HepG2 (cell line): ENCODE data around the gene COX7B. TPM values are rescaled to one million over a fixed set of nuclear protein-coding genes. Genes with fewer than 3 reads are reported as not detected.

Experiments used
- ATAD3A ChIP-seq: sonication (generic); formaldehyde crosslinking; IDR thresholded peaks from 2 replicates; pipeline ENCODE4 v1.4.0; 2020; ENCODE audit warnings: missing genetic modification reagents
- ATF1 ChIP-seq: IDR thresholded peaks from 2 replicates; pipeline ENCODE4 v1.6.1; 2016; ENCODE audit warnings: mild to moderate bottlenecking, control low read depth
- HDAC1 ChIP-seq: sonication (generic); formaldehyde crosslinking; IDR thresholded peaks from 2 replicates; pipeline ENCODE4 v1.5.1; 2020; ENCODE audit warnings: mild to moderate bottlenecking, missing genetic modification reagents
- HOXA3 ChIP-seq: sonication (generic); formaldehyde crosslinking; IDR thresholded peaks from 2 replicates; pipeline ENCODE4 v1.5.0; 2020; ENCODE audit warnings: missing genetic modification reagents
- KDM5B ChIP-seq: sonication (generic); formaldehyde crosslinking; IDR thresholded peaks from 2 replicates; pipeline ENCODE4 v1.4.0; 2020; ENCODE audit warnings: missing genetic modification reagents, mild to moderate bottlenecking, borderline replicate concordance
- MXI1 ChIP-seq: IDR thresholded peaks from 3 replicates; pipeline ENCODE4 v1.6.1; 2012; ENCODE audit warnings: low read depth, low read length, inconsistent platforms, borderline replicate concordance
- NFYC ChIP-seq: IDR thresholded peaks from 2 replicates; pipeline ENCODE4 v1.6.1; 2016; ENCODE audit warnings: missing genetic modification reagents, missing compliant biosample characterization
- NONO ChIP-seq, 2 experiments: fragments of 450-650 bp in 1 of 2; sonication (generic) in 1 of 2; formaldehyde crosslinking in 1 of 2; IDR thresholded peaks in 1 of 2; conservative IDR thresholded peaks in 1 of 2; 2 replicates each; pipeline versions ENCODE4 v1.6.1 to v1.8.0; 2017 to 2022; ENCODE audit warnings: mild to moderate bottlenecking in 1 of 2, missing genetic modification reagents in 1 of 2, moderate library complexity in 1 of 2
- PHF8 ChIP-seq: sonication (generic); formaldehyde crosslinking; IDR thresholded peaks from 2 replicates; pipeline ENCODE4 v1.5.0; 2020; ENCODE audit warnings: missing genetic modification reagents
- POLR2A ChIP-seq, 2 experiments: IDR thresholded peaks; 2 replicates each; pipeline ENCODE4 v1.6.1; 2011; ENCODE audit warnings: low read depth in 2 of 2, low read length in 2 of 2, mild to moderate bottlenecking in 1 of 2, moderate library complexity in 1 of 2; ENCODE audit not compliant: insufficient read depth in 1 of 2
- POLR2G ChIP-seq: fragments of 200-400 bp; formaldehyde crosslinking; IDR thresholded peaks from 2 replicates; pipeline ENCODE4 v1.6.1; 2018; ENCODE audit warnings: mild to moderate bottlenecking, low read depth, low read length, moderate library complexity
- PPARG ChIP-seq: conservative IDR thresholded peaks from 2 replicates; pipeline ENCODE4 v1.6.1; 2016; ENCODE audit warnings: missing biosample characterization, missing genetic modification reagents
- REPIN1 ChIP-seq: sonication (generic); formaldehyde crosslinking; IDR thresholded peaks from 2 replicates; pipeline ENCODE4 v1.8.0; 2022; ENCODE audit warnings: missing genetic modification reagents, low read depth, mild to moderate bottlenecking, borderline replicate concordance
- SAP130 ChIP-seq: IDR thresholded peaks from 2 replicates; pipeline ENCODE4 v1.6.1; 2016; ENCODE audit warnings: low read depth
- TGIF2 ChIP-seq: IDR thresholded peaks from 2 replicates; pipeline ENCODE4 v1.6.1; 2016; ENCODE audit warnings: control low read depth, missing compliant biosample characterization
- THYN1 ChIP-seq: sonication (generic); formaldehyde crosslinking; IDR thresholded peaks from 2 replicates; pipeline ENCODE4 v1.8.1; 2023; ENCODE audit warnings: low read depth, mild to moderate bottlenecking, moderate library complexity, missing genetic modification reagents, borderline replicate concordance
- ZNF605 ChIP-seq: sonication (generic); formaldehyde crosslinking; IDR thresholded peaks from 2 replicates; pipeline ENCODE4 v1.8.0; 2022; ENCODE audit warnings: mild to moderate bottlenecking, missing genetic modification reagents
- polyA plus RNA-seq, 8 experiments: library from polyadenylated mRNA; depleted of rRNA in 3 of 8; stranded (reverse) in 7 of 8; unstranded in 1 of 8; fragments of >200 nt; fragmentation: Illumina TruSeq in 4 of 8; extraction: Trizol in 4 of 8; gene quantifications; 2 replicates each; pipeline versions ENCODE4 v1.2.1 to v1.2.3, GENCODE V29; 2011 to 2016; ENCODE audit warnings: low read depth in 4 of 8, missing spikeins in 1 of 8, mixed read lengths in 1 of 8; ENCODE audit not compliant: insufficient read depth in 1 of 8
- total RNA-seq, 5 experiments: library from RNA; depleted of rRNA; stranded (reverse); fragments of >200 nt; fragmentation: Illumina TruSeq; extraction: Trizol; gene quantifications; 2 replicates each; pipeline ENCODE4 v1.2.3, GENCODE V29; 2016; ENCODE audit warnings: low read depth in 1 of 5
- TF ChIP-seq, protein P1 (sequence below): sonication (generic); formaldehyde crosslinking; IDR thresholded peaks from 2 replicates; pipeline ENCODE4 v1.4.0; 2020; ENCODE audit warnings: missing genetic modification reagents
- TF ChIP-seq, protein P2 (sequence below): fragments of 450-650 bp; IDR thresholded peaks from 2 replicates; pipeline ENCODE4 v1.6.1; 2016

The COX7B gene
- total and polyA plus RNA-seq, 2 of the 13 experiments (the other 11 are each of a cell fraction or from before 2014, with no cell fraction given): 375 to 635 TPM

DNA sequence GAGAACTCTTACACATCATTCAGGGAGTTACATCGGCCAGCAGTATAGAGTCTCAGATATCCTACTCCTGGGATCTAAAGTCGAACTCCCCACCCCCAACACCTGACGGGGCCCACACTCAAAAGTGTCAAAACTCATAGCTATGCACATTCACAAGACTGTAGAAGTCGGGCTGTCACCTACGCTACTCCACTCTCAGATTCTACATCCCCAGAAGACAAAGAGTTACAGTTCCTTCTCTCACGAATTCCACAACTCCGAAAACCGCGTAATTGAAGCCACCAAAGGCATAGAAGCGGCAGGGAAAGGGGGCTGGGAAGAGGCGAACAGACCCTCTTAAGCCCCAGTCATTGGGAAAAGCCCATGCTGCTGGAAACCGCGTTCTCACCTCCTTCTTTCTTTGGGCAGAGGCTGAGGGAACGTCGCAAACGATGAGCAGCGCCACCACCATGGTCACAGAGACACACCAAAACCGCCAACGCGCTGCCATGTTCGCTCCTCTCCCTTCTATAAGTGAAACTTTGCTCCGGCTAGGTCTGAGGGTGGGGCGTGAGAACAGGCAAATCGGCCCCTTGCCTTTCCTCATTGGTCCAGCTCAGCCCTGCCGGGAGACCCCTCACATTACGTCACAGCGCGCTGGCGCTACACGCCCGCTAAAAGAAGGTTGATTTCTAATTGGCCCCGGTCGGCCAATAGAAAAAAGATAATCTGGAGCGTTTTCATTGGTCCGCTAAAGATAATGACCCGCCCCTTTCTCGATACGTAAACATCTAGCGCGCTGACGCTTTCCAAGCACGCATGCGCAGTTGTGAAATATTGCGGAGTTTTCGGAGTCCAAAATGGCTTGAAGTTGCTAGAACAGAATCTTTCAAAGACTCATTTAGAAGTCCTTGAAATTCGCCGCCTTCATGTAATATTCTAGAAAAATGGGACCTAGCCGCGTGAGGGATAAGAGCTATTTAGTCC, 4.1 kb upstream of the COX7B start, which contains the start of gene MAGT1 (continued):
- TF ChIP-seq, protein P1, sequence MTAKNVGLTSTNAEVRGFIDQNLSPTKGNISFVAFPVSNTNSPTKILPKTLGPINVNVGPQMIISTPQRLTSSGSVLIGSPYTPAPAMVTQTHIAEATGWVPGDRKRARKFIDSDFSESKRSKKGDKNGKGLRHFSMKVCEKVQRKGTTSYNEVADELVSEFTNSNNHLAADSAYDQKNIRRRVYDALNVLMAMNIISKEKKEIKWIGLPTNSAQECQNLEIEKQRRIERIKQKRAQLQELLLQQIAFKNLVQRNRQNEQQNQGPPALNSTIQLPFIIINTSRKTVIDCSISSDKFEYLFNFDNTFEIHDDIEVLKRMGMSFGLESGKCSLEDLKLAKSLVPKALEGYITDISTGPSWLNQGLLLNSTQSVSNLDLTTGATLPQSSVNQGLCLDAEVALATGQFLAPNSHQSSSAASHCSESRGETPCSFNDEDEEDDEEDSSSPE (CRISPR knock-in tag): 0 out of 2 replicates have a peak, but pooled peaks have one; percentile 38
- TF ChIP-seq TGIF2 (CRISPR knock-in tag) (peak; percentile 69; the same call in 1 of the 2 replicates), ATAD3A (CRISPR knock-in tag) (no peak), NONO (IDR thresholded peaks at IDR 0.05) (no peak), NONO (CRISPR knock-in tag; conservative IDR thresholded peaks at IDR 0.05) (0 out of 2 replicates have a peak, but pooled peaks have one; percentile 23), NFYC (CRISPR knock-in tag) (peak; percentile 85), PPARG (CRISPR knock-in tag) (no peak), PHF8 (CRISPR knock-in tag) (peak; percentile 59; the same call in 1 of the 2 replicates), POLR2G (peak; percentile 75), REPIN1 (CRISPR knock-in tag) (no peak), ZNF605 (peak; percentile 57; the same call in 1 of the 2 replicates), KDM5B (CRISPR knock-in tag) (0 out of 2 replicates have a peak, but pooled peaks have one; percentile 27), POLR2A (IDR thresholded peaks at IDR 0.05; ENCODE audit: insufficient read depth in 1 of 2, low read depth in 2 of 2, low read length in 2 of 2) (peak; percentile 89 to 94), THYN1 (no peak), SAP130 (CRISPR knock-in tag) (peak; percentile 59), MXI1 (peak; percentile 66; the same call in 1 of the 3 replicates), HDAC1 (CRISPR knock-in tag) (peak; percentile 45; the same call in 1 of the 2 replicates), HOXA3 (CRISPR knock-in tag) (peak; percentile 65), ATF1 (CRISPR knock-in tag) (peak; percentile 90)
- TF ChIP-seq, protein P2, sequence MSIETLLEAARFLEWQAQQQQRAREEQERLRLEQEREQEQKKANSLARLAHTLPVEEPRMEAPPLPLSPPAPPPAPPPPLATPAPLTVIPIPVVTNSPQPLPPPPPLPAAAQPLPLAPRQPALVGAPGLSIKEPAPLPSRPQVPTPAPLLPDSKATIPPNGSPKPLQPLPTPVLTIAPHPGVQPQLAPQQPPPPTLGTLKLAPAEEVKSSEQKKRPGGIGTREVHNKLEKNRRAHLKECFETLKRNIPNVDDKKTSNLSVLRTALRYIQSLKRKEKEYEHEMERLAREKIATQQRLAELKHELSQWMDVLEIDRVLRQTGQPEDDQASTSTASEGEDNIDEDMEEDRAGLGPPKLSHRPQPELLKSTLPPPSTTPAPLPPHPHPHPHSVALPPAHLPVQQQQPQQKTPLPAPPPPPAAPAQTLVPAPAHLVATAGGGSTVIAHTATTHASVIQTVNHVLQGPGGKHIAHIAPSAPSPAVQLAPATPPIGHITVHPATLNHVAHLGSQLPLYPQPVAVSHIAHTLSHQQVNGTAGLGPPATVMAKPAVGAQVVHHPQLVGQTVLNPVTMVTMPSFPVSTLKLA: no peak
- TF ChIP-seq, all 625 proteins: peak for 73
